GM12891 (cell line): ENCODE results near the gene SLC44A1.

Experiments used
- DNase-seq: peaks from one replicate; pipeline ENCODE4 v3.0.0; 2011; ENCODE audit warnings: low spot score; ENCODE audit not compliant: insufficient read length
- FAIRE-seq: peaks from 2 replicates; lab custom pipeline; 2011; peaks lifted over from hg19 to GRCh38; lab: Jason Lieb, UNC
- PAX5 ChIP-seq: IDR thresholded peaks from 2 replicates; pipeline ENCODE4 v1.6.1; 2011; ENCODE audit warnings: low read length, moderate library complexity, mild to moderate bottlenecking; ENCODE audit not compliant: insufficient read depth, severe bottlenecking
- POLR2A ChIP-seq: IDR thresholded peaks from 2 replicates; pipeline ENCODE4 v1.6.1; 2011; ENCODE audit warnings: low read depth, low read length, control low read depth
- POLR2AphosphoS5 ChIP-seq: IDR thresholded peaks from 2 replicates; pipeline ENCODE4 v1.6.1; 2011; ENCODE audit warnings: low read depth, low read length, control low read depth
- POU2F2 ChIP-seq: IDR thresholded peaks from 2 replicates; pipeline ENCODE4 v1.6.1; 2011; ENCODE audit warnings: low read depth, mild to moderate bottlenecking, control low read depth, low read length, moderate library complexity
- SPI1 ChIP-seq: IDR thresholded peaks from 2 replicates; pipeline ENCODE4 v1.6.1; 2011; ENCODE audit warnings: low read depth, low read length, control low read depth
- TAF1 ChIP-seq: IDR thresholded peaks from 2 replicates; pipeline ENCODE4 v1.6.1; 2011; ENCODE audit warnings: low read depth, low read length, control low read depth

The SLC44A1 gene

DNA sequence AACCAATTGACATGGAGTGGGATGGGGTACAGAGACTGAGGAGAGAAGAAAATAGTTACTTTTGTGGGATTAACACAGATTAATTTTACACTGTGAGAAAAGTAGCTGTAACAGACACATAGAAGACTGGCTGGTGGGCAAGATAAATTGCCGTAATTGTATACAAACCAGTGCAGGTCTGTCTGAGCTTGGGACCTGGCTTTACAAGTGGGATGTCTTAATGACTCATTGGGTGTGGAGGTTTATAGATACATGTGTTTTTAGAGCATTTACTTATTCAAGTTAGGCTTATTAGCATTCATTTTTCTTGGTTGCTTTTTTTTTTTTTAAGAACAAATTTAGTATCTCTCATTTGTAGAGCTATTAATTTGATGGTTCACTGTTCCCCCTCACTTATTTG lies 37.5 kb downstream of the SLC44A1 start:
- TF ChIP-seq TAF1 = no peak
- TF ChIP-seq POU2F2 = no peak
- no peak for TF ChIP-seq SPI1
- no peak for TF ChIP-seq POLR2A
- TF ChIP-seq POLR2AphosphoS5 = no peak
- TF ChIP-seq PAX5 = no peak
- FAIRE-seq = no peak
- DNase-seq = no peak

DNA sequence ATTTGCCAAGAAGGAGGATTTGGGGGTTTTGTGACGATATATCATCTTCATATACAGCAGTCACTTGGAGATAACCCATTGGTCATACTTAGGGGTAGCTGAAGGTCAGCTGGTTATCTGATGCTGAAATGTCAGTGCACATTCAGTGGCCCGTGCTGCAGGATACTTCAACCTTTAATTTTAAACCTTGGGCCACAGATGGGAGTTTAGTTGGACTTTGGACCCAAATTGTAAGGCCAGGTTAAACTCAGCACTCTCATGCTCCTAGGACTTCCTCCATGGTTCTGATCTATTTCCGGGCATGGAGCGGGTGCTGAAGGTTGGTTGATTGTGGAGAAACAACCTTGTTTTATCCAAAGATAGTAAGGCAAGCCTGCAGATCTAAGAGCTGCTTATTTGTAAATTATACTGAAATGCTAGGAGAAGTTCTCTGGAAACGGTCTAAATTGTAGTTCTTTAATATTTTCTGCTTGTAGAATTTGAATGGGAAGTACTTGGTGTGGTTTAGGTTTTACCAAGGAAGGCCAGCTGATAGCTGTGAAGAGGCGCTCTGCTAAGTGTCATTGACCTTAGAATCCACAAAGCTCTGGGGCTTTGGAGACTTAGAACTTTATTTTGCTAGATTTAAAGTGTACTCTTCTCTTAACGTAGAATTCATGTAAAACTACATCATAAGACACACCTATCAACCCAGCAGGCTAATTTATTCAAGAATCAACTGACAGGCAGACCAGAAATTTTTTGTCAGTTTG lies 38.6 kb downstream of the SLC44A1 start:
- no peak for TF ChIP-seq POLR2A
- TF ChIP-seq PAX5 = no peak
- TF ChIP-seq SPI1 = no peak
- TF ChIP-seq POLR2AphosphoS5 = no peak
- no peak for TF ChIP-seq TAF1
- no peak for TF ChIP-seq POU2F2
- DNase-seq (no peak), FAIRE-seq (no peak)

DNA sequence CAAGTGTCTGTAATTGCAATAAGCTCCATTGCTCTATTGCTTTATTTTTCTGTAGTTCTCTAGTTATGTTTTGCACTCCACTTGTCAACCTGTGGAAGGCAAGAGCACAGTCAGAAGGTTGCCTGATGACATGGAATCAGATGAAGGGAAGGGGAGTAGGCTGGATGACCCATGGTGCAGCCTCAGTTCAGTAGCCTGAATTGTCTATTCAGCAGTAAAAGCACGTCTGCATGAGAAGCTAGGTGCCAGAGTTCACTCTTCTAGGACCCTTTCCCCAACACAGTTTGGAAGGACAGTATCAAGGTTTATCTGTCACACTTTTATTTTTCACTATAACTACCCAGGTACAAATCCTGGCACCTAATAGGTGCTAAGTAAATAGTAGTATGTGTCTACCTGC lies 39.3 kb downstream of the SLC44A1 start:
- DNase-seq = no peak
- TF ChIP-seq POLR2A (no peak), SPI1 (no peak), POLR2AphosphoS5 (no peak), TAF1 (no peak), PAX5 (no peak), POU2F2 (no peak)
- no peak for FAIRE-seq

DNA sequence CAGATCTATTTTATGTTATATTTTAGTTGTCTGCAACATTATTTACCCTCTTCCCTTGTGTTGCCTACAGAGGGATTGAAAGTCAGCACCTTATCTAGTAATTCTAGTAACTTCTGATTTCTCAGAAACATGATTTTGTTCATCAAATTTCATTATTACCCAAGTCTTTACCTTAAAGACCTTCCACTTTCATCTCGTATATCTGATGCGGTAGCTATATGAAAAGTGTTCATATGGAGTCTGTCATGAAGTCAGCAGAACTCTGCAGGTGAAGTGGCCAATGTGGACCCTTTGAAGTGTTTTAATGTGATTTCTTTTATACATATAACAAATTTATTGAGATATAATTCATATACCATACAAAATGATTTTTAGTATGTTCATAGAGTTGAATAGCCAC lies 40.0 kb downstream of the SLC44A1 start:
- FAIRE-seq (no peak), DNase-seq (no peak)
- TF ChIP-seq POLR2A (no peak), TAF1 (no peak), POU2F2 (no peak), PAX5 (no peak), POLR2AphosphoS5 (no peak)

DNA sequence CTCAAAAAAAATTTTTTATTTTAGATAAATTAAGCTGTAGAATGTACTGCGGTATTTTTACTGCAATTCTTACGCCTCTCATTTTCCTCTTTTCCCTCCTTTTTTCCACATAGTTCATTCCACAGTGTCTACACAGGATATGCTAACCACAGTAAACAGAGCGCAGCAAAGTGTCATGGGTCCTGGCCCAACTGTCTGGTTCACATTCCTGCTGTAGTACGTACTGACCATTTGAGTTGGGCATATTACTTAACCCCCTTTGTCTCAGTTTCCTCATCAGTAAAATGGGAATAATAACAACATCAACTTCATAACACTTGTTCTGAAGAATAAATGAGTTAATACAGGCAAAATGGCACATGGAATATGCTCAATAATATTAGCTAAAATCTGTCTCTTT lies 41.6 kb downstream of the SLC44A1 start:
- DNase-seq (no peak), FAIRE-seq (no peak)
- no peak for TF ChIP-seq POU2F2
- no peak for TF ChIP-seq POLR2AphosphoS5
- TF ChIP-seq SPI1 = no peak
- no peak for TF ChIP-seq POLR2A
- no peak for TF ChIP-seq TAF1
- TF ChIP-seq PAX5 = no peak

DNA sequence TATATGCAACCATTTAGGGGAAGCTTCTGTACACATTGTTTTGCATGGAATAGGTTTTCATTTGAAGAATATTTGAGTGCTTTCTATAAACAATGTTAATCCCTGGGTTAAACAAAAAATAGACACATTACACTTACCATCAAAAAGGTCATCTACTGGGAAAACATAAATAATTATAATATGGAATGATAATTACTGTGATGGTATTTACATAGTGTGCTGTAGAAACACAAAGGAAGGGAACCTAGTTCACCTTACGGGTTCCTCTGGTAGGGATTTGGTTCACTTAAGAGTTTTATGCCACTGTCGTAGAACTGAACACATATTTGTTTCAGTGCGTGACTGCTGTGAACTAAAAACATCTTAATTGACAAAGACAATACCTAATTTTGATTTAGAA lies 44.9 kb downstream of the SLC44A1 start:
- FAIRE-seq = no peak
- no peak for DNase-seq
- TF ChIP-seq SPI1 (no peak), PAX5 (no peak), TAF1 (no peak), POU2F2 (no peak), POLR2AphosphoS5 (no peak)

DNA sequence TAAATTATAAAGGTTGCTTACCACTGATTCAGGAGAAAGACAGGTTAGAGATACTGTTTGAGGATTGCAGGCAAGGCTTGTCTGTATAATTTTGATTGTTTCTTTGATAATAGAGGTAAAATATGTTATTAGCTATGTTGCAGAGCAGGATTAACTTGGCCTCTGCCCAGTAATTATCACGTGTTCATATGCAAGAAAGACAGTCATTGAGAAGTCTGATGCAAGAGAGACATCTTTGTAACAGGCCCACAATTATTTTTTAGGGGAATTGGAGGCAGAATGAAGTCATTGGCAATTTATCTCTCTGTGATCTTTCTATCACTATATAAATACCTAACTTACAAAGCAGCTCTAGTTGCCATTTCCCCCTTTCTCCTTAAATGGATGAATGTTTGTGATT lies 46.0 kb downstream of the SLC44A1 start:
- FAIRE-seq (no peak), DNase-seq (no peak)
- TF ChIP-seq TAF1 = no peak

DNA sequence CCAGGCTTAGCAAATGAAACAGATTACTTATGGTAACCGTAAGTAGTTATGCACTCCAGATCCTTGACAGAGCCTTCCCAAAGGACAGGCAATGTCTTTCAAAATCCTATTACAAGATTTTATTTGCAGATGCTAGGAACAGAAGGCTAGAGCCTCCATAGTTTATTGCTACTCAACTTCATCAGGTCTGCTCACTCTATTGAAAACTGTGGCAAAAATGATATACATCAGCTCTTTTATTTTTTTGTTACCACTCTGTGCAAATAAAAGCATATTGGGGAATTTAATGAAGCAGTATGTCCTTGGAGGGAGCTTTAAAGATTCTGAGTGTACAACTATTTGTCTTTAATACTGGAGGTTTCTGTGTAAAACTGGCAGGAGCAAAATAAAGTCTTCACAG lies 46.5 kb downstream of the SLC44A1 start:
- no peak for FAIRE-seq
- no peak for DNase-seq
- TF ChIP-seq POLR2AphosphoS5 (no peak), TAF1 (no peak), POU2F2 (no peak), POLR2A (no peak), PAX5 (no peak), SPI1 (no peak)

DNA sequence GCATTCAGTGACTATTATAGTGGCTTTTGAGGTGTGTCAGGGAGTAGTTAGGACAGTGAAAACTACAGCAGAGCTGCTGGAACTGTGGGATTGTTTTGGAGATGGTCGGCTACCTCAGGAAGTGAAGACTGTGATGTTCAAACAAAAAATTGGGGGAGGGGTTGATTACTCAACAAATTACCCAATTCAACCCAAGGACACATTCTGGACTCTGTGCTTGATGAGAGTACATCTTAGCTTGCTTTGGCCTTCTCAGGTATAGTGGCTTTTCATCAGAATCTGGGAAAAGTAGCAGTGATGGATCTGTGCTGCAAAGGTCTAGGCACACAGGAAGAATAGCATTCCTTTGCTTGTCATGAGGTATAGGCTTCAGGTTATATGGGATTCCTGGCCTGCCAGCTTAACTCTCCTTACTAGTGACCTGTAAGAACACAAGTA lies 47.0 kb downstream of the SLC44A1 start:
- TF ChIP-seq PAX5 = no peak
- TF ChIP-seq POU2F2 = no peak
- FAIRE-seq = no peak

DNA sequence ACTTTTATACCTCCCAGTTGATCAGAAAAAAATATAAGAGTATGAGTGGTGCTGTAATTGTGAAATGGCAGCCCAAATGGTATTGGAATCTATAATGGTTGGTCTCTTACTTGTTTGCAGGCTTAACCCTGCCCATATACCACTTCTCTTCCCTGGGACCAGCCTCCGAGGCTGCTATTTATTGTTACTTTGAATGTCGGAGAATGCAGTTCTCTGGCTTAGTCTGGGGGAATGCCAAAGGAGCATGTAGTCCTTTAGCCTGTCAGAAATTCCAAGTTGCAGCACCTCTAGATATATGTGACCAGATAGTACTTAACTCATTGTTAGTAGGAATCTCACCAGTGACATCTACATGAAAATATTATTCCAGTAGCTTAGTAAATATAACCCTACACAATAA lies 47.5 kb downstream of the SLC44A1 start:
- DNase-seq (no peak), FAIRE-seq (no peak)
- no peak for TF ChIP-seq POU2F2

More for the DNA sequence above, 47.0 kb downstream of the SLC44A1 start:
- DNase-seq = no peak

DNA sequence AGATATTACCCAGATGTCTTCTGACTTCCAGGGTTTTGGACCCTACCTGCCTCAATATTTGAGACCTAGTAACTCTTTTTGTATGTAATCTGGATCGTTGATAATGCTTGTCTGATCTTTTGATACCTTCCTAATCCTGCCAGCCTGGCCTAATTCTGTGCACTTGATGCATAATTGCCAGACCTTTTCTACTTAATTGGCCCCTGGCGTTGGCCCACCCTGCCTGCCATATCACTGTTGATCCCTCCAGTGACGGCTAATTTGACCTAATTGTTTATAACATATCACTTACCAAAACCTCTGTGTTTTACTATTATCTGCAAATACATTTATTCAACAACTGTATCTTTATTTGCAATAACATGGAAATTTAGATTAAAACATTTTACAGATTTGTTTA lies 49.0 kb downstream of the SLC44A1 start:
- no peak for FAIRE-seq
- no peak for DNase-seq
- TF ChIP-seq POLR2A = no peak
- TF ChIP-seq SPI1 = no peak
- no peak for TF ChIP-seq PAX5
- no peak for TF ChIP-seq TAF1
- no peak for TF ChIP-seq POU2F2
- no peak for TF ChIP-seq POLR2AphosphoS5
